ENCODE results near the gene RCAN2.

Gene RCAN2

DNA sequence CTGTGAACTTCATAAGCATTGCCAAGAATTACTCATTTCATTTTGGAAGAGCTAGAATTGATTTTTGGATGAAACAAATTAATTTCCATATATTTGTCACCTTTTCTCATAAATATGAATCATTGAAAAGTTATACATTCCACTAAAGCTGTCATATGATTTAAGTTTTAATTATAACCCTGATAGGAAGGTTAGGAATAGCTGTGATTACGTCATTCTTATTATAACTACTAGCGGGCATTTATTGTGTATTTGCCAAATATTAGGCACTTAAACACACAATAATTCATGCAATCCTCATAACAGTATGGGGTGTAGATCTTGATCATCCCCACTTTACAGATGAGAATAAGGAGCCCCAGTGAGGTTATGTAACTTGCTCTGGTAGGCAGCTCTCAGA, 243.1 kb downstream of the RCAN2 start:
- DNase-seq = no peak

GRCh38 chr6:46246727-46247126, 244.5 kb downstream of the RCAN2 start:
- no peak for DNase-seq

- peak; percentile 15 for DNase-seq
These were observed 245.2 kb downstream of the RCAN2 start for GRCh38 chr6:46246081-46246480.

DNA sequence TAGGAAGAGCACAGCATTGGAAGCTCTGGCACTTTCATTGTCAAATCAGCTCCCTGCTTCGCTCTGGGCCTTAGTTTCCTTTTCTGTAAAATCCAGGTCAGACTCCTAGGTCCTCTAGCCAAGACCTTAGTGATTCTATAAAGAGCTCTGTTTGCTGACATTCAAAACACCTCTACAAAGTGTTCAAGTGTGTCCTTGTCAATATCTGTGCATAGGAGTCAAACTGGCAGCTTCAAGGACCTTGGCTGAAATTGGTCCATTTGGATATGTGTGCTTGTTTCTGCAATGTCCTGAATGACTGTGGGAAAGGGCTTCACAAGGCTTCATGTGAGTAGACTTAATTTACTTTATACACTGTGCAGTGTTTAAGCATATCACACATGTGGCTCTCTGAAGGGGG, 246.6 kb downstream of the RCAN2 start:
- no peak for DNase-seq

DNA sequence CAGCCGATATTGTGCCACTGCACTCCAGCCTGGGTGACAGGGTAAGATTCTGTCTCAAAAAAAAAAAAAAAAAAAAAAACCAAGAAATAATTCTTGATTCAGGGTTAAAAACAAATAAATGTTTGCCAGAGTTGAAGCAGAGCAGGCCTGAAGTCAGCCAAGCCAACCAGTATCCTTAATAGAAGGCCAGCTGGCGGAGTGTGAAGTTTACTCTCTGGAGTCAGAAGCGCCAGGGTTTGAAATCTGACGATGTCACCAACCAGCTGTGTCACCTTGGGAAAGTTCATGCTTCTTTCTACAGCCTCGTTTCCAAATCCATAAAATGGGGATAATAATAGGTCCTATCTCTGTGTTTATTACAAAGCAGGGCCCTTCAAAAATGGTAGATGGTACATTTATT, 247.5 kb downstream of the RCAN2 start:
- no peak for DNase-seq

DNA sequence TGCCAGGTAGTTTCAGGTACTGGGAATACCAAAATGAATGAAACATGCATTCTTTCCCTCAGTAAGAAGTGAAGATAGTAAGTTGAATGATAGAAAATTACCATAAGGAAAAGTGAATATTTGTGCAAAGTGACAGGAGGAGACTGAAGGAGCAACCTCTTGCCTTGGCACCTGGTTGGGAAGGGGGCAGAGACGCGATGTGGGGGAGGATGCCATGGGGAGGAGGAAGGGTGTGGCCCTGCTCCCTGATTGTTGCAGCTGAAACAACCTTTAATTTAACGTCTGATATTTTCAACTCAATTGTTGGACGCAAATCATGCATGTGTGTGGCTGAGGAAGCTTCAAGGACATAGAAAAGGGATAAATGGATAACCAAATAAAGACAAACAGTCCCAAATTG, 248.3 kb downstream of the RCAN2 start:
- no peak for DNase-seq

DNA sequence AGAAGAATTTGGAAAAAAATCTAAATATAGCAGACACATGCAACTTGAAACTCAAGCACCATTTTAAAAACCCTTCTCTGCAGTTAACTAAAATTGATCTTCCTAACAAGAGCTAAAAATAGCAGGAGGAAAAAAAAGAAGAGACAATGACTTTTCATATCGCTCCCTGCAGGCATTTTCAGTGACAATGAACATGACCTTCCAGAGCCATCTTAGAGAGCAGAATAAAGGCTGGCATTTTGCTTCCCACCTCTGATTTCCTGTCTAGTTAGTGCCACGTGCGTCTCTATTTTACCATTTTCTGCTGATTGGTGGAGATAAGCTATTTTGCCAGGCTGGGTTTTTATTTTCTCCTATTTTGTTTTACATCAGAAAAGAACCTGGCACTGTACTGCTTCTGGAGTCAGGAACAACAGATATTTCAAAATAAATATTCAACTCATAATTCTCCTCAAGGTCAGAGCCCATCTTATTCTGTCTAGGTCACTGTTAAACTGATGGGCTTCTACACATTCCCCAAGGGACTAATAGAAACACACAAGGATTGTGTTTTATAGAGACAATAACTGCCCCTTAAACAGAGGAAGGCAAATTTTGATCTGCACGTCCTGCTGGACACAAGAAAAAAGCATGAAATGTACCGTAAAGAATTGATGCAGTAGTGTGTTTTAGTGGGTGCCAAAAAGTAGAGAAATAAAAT, 250.2 kb downstream of the RCAN2 start:
- DNase-seq = no peak

GRCh38 chr6:46236752-46237151, 254.5 kb downstream of the RCAN2 start:
- DNase-seq = no peak

- DNase-seq = no peak
These were observed 256.0 kb downstream of the RCAN2 start for GRCh38 chr6:46235242-46235641.

GRCh38 chr6:46234700-46235099, 256.5 kb downstream of the RCAN2 start:
- no peak for DNase-seq

DNA sequence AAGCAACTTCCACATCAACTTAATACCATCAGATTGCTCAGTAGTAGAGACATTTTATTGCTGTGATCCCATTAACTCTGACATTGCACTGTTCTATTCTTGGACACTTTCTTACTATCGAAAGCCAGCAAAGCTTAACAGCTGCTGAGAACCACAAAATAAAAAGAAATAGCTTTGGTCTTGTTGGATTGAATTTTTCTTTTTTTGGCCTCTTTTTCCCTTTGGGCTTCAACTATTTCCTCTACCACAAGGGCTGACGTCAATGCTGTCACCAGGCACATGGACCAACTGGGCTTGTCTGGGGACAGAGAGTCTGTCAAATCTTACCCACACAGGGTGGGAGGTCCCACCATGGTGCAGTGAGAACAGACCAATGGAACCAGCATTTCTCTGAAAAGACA, 257.1 kb downstream of the RCAN2 start:
- no peak for DNase-seq

DNA sequence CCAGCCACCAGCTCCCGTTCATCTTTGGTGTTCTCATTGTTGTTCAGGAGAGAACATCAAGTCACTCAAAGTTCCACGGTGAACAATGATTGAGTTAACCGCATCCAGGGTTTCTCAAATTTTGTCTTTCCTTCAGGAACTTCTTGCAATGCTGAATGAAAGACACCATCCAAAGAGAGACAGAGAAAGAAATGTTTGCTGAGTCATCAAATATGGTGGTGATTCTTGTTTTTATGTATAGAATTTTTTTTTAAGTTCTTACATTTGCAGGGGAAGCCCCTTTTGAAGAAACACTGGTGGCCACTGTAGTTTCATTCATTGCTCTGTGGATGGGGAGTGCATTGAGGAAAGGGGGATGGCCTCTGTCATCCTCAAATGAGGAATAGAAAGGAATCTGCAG, 258.1 kb downstream of the RCAN2 start:
- DNase-seq = no peak

GRCh38 chr6:46222286-46222685, 269.0 kb downstream of the RCAN2 start:
- no peak for DNase-seq

DNA sequence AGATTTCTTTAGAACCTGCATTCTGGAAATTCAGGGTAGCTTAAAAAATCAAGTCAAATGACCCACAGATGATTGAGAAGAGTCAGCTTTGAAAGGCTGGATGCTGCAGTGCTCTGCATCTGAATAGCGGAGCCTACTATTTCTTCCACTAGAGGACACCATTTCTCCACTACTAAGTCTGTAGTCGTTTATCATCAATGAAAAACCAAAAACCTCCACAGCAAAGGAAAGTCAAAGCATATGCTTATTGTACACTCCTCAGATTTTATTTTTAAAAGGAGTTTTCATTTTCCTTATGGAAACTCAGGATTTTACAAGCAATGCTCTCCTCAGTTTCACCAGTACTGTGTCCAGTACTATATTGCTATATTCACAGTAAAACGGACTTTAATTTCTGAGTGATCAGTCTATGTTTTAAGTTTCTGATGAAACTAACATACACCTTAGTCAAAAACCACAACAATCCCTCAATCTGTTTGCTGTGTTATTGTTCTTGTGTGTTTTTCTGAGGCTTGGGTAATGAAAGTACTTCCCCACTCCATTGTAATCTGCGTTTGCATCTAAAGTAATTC, 269.9 kb downstream of the RCAN2 start:
- peak; percentile 28 for DNase-seq

DNA sequence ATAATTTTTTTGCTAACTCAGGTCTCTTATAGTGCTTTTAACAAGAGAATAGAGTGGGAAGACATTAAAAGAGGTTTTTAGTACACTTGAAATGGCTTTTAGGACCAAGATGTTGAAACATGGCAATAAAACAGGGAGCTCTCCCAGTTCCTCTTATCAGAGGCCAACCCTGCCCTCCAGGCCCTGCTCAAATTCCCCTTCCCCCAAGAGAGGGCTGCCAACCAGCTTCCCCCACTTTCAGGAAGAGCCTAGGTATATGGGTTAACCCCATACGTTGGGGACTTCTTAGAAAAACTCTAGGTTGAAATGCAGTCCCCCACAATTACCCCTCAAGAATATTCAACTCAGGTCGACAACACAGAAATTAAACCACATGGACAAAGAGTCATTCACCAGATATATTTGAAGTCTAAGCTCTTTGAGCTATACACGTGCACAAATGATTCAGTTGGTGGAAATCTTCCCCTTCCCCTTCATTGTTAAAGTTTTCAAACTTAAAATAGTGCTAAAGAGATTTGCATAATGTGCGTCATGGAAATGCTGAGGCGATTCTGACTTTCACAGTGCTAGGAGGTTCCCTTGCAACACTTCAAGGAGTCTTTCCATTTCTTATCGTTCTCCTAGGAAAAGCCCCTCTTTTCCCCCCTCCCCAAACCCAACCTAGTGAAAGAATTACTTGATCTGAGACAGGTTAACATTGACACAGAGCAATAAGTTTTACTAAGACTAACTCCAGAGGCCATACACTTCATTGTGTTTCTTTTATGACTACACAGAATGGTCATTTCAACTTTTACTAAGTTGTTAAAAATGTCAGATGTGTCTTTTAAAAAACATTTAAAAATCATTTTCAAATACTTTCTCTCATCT, 270.7 kb downstream of the RCAN2 start:
- DNase-seq = no peak

DNA sequence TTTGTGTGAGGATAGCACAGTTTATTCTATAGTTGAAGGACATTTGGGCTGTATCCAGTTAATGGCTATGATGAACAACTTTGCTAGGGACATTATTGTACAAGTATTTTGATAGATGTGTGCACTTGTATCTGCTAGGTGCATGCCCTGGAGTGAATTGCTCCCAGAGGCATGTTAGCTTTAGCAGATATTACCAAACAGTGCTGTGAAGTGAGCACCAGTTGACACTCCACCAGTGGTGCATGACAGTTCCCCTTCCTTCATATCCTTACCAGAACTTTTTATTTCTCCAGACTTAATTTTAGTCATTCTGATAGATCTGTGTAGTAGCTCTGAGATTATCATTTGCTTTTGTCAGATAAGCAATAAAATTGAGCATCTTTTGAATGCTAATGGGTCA, 271.6 kb downstream of the RCAN2 start:
- DNase-seq = no peak

DNA sequence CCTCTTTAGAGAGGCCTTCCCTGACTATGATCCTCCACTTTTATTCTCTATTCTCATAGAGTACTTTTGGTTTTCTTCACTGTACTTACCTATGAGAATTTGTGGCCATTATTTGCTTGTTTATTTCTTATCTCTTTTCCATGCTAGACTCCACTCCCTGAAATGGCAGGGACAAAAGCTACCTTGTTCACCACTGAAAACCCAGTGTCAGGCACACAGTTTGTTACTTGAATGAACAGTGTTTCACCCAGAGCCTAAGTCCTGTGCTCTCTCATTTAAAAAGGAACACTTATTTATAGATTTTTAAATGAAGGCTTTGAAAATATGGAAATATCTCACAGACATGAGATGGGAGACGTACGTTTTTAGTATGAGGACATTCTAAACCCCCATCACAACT, 272.8 kb downstream of the RCAN2 start:
- no peak for DNase-seq

DNA sequence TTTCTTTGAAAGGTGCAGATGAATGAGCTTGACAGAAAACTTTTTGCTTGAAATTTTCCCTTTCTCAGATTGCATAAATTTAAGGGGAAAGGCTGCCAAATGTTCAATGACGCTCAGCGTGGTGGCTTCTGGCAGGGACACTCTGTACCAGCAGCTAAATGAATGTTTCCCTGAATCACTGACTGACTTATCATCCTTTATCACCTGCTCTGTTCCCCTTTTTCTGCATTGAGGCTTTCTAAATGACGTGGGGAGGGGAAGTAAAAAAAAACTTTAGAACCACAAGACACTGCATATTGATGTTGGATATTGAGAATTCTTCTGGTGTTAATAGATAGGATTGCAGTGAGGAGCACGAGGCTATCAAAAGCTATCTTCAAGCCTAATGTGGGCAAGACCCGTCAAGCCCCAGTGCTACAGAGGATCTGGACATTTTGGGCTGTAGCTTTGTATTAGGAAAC, 273.5 kb downstream of the RCAN2 start:
- no peak for DNase-seq

DNA sequence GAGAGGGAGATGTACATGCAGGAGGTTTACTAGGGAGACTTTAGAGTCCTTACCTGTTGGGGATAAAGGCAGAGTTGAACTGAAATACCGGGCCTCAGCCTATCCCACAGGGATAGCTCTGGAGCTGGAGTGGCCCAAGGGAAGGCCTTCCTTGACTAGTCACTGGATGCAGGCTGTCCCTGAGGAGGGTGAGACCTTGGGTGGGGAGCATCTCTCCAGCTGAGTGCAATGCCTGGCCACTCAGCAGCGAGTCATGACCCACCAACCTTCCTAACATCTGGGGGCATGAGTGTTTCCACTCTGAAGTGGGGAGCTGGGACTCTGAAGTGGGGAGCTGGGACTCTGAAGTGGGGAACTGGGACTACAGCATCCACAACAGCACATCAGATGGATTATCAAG, 274.4 kb downstream of the RCAN2 start:
- no peak for DNase-seq

DNA sequence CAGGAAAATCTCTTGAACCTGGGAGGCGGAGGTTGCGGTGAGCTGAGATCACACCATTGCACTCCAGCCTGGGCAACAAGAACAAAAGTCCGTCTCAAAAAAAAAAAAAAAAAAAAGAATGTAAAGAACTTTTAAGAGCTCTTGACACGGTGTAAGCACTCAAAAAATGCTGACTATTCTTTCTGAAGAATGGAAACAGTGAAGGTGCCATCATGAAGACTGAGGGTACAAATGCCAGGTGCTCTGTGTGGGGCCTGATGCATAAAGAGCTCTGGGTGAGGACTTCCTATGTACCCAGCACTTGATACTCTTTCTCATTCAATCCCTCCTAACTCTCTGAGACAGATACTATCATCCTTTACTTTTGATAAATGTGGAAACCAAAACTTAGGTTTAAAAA, 275.5 kb downstream of the RCAN2 start:
- no peak for DNase-seq

- DNase-seq = no peak
These were observed 276.0 kb downstream of the RCAN2 start for GRCh38 chr6:46215213-46215612.

DNA sequence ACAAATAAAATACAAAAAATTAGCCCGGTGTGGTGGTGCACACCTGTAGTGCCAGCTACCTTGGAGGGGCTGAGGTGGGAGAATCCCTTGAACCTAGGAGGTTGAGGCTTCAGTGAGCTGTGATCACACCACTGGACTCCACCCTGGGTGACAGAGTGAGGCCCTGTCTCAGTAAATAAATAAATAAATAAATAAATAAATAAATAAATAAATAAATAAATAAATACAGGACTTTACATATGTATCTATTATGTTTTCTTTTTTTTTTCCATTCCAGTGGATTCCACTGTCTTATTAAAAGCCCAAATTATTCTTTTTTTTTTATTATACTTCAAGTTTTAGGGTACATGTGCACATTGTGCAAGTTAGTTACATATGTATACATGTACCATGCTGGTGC, 279.3 kb downstream of the RCAN2 start:
- no peak for DNase-seq

DNA sequence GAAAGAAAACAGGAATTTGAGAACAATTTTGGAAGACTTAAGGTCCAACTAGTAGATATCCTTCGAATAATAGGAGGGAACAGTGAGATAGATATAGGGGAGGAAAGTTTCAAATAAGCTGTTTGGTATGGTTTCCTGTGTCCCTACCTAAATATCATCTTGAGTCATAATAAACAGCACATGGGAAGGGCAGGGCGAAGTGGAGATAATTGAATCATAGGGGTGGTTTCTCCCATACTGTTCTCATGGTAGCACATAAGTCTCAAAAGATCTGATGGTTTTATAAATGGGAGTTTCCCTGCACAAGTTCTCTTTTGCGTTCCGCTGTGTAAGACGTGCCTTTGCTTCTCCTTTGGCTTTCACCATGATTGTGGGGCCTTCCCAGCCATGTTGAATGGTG, 281.0 kb downstream of the RCAN2 start:
- no peak for DNase-seq

- no peak for DNase-seq
These were observed 282.9 kb downstream of the RCAN2 start for GRCh38 chr6:46208303-46208702.

All from fibroblast of skin of right biceps (primary cell).